Astrocyte (in vitro differentiated cells and primary cell): ENCODE measurements around the gene KIAA0825. TPM values are rescaled to one million over a fixed set of nuclear protein-coding genes. Genes with fewer than 3 reads are reported as not detected.

ENCODE experiments used
- DNase-seq: peaks from one replicate; pipeline ENCODE4 v3.0.0-alpha.2; 2010; ENCODE audit warnings: low read depth
- FAIRE-seq: peaks from 2 replicates; lab custom pipeline; 2011; peaks lifted over from hg19 to GRCh38; lab: Jason Lieb, UNC
- H2AFZ ChIP-seq: 2 replicates; pipeline ENCODE4 v1.6.0; 2012; ENCODE audit warnings: low read depth, low read length, inconsistent platforms
- H3K27ac ChIP-seq: 2 replicates; pipeline ENCODE4 v1.5.1; 2011; ENCODE audit warnings: low read depth, low read length, inconsistent platforms
- H3K27me3 ChIP-seq: 2 replicates; pipeline ENCODE4 v1.6.0; 2011; ENCODE audit warnings: low read length, inconsistent platforms; ENCODE audit not compliant: insufficient read depth
- H3K36me3 ChIP-seq: 2 replicates; pipeline ENCODE4 v1.5.1; 2011; ENCODE audit warnings: low read length, inconsistent platforms; ENCODE audit not compliant: insufficient read depth
- H3K4me1 ChIP-seq: 2 replicates; pipeline ENCODE4 v1.5.1; 2011; ENCODE audit warnings: low read length, inconsistent platforms; ENCODE audit not compliant: insufficient read depth
- H3K4me2 ChIP-seq: 2 replicates; pipeline ENCODE4 v1.6.0; 2012; ENCODE audit warnings: low read length, inconsistent platforms
- H3K4me3 ChIP-seq: 2 replicates; pipeline ENCODE4 v1.5.1; 2011; ENCODE audit warnings: low read depth, mild to moderate bottlenecking, low read length, inconsistent platforms; ENCODE audit not compliant: insufficient read depth
- H3K79me2 ChIP-seq: 2 replicates; pipeline ENCODE4 v1.6.0; 2012; ENCODE audit warnings: mild to moderate bottlenecking, low read length, inconsistent platforms; ENCODE audit not compliant: insufficient read depth
- H3K9ac ChIP-seq: 2 replicates; pipeline ENCODE4 v1.6.0; 2012; ENCODE audit warnings: mild to moderate bottlenecking, low read length, inconsistent platforms
- H3K9me3 ChIP-seq: 2 replicates; pipeline ENCODE4 v1.5.1; 2012; ENCODE audit warnings: low read depth, mild to moderate bottlenecking, low read length, inconsistent platforms; ENCODE audit not compliant: insufficient read depth
- H4K20me1 ChIP-seq: 2 replicates; pipeline ENCODE4 v1.6.0; 2012; ENCODE audit warnings: low read length, inconsistent platforms; ENCODE audit not compliant: insufficient read depth
- H3K27ac Mint-ChIP-seq: one replicate; pipeline ENCODE4 v1.8.0; 2021; ENCODE audit warnings: mild to moderate bottlenecking, mixed read lengths; ENCODE audit not compliant: unreplicated experiment
- H3K27me3 Mint-ChIP-seq: one replicate; pipeline ENCODE4 v1.8.0; 2021; ENCODE audit warnings: low read depth, mixed read lengths; ENCODE audit not compliant: unreplicated experiment
- H3K36me3 Mint-ChIP-seq: one replicate; pipeline ENCODE4 v1.8.0; 2021; ENCODE audit warnings: low read depth, mixed read lengths; ENCODE audit not compliant: unreplicated experiment
- H3K4me1 Mint-ChIP-seq: one replicate; pipeline ENCODE4 v1.8.0; 2021; ENCODE audit warnings: low read depth, mixed read lengths; ENCODE audit not compliant: unreplicated experiment
- H3K4me3 Mint-ChIP-seq: one replicate; pipeline ENCODE4 v1.8.0; 2021; ENCODE audit warnings: mild to moderate bottlenecking, moderate library complexity, mixed read lengths; ENCODE audit not compliant: unreplicated experiment
- H3K9me3 Mint-ChIP-seq: one replicate; pipeline ENCODE4 v1.8.0; 2021; ENCODE audit warnings: mild to moderate bottlenecking, mixed read lengths; ENCODE audit not compliant: unreplicated experiment
- EZH2 ChIP-seq: IDR thresholded peaks from 2 replicates; pipeline ENCODE4 v1.6.1; 2012; ENCODE audit warnings: mild to moderate bottlenecking, low read length, inconsistent platforms; ENCODE audit not compliant: insufficient read depth
- total RNA-seq: library from RNA; stranded (reverse); gene quantifications from 2 replicates; pipeline ENCODE4 v1.2.1, GENCODE V29; 2021
- TF ChIP-seq, protein P1 (sequence below): IDR thresholded peaks from 2 replicates; pipeline ENCODE4 v1.5.1; 2011; ENCODE audit warnings: low read depth, mild to moderate bottlenecking, inconsistent platforms, low read length, moderate library complexity; ENCODE audit not compliant: insufficient read depth

The KIAA0825 gene
- total RNA-seq, 1 donor from 2014 or later: 2.5 TPM

DNA sequence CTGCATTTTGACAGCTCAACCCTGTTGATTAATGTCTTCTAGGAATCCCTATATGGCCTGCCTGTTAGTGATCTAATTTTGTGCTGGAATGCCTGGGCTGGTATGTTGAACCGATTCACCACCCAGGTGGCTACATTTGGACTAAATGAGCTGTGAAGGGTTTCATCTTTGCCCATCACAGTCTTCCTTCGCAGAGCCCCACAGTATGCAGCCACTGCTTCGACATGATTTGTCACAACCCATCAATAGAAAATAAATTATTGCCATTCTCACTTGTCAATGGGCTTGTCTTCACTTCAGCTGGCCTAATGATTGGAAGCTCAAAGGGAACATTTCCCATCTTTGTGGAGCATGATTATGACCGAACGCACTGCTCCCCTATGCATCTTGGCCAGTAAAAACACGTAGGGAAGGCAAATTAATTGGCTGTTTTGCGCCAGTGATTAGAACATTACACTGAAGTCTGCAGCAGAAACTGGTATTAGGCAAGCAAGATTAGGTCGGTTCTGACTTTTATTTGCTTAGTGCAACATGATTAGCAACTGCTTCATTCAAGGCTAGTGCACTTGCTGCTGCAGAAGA is 408.5 kb downstream of the KIAA0825 start:
- Mint-ChIP-seq H3K9me3 (no peaks in the 10 kb centered on the region), H3K27ac (no peak overlapping the region), H3K4me1 (no peaks in the 10 kb centered on the region), H3K36me3 (no peaks in the 10 kb centered on the region), H3K27me3 (no peaks in the 10 kb centered on the region), H3K4me3 (no peak overlapping the region)
- Histone ChIP-seq H3K4me3 (no peak overlapping the region), H3K9me3 (no peaks in the 10 kb centered on the region), H3K36me3 (no peaks in the 10 kb centered on the region), H3K27me3 (no peaks in the 10 kb centered on the region), H2AFZ (no peak overlapping the region), H3K4me1 (no peaks in the 10 kb centered on the region), H3K9ac (no peak overlapping the region), H3K79me2 (no peaks in the 10 kb centered on the region), H3K4me2 (no peak overlapping the region), H3K27ac (no peak overlapping the region), H4K20me1 (no peaks in the 10 kb centered on the region)
- DNase-seq (no peak), FAIRE-seq (no peak)
- TF ChIP-seq EZH2: no peak
- TF ChIP-seq, protein P1, sequence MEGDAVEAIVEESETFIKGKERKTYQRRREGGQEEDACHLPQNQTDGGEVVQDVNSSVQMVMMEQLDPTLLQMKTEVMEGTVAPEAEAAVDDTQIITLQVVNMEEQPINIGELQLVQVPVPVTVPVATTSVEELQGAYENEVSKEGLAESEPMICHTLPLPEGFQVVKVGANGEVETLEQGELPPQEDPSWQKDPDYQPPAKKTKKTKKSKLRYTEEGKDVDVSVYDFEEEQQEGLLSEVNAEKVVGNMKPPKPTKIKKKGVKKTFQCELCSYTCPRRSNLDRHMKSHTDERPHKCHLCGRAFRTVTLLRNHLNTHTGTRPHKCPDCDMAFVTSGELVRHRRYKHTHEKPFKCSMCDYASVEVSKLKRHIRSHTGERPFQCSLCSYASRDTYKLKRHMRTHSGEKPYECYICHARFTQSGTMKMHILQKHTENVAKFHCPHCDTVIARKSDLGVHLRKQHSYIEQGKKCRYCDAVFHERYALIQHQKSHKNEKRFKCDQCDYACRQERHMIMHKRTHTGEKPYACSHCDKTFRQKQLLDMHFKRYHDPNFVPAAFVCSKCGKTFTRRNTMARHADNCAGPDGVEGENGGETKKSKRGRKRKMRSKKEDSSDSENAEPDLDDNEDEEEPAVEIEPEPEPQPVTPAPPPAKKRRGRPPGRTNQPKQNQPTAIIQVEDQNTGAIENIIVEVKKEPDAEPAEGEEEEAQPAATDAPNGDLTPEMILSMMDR: no peak

DNA sequence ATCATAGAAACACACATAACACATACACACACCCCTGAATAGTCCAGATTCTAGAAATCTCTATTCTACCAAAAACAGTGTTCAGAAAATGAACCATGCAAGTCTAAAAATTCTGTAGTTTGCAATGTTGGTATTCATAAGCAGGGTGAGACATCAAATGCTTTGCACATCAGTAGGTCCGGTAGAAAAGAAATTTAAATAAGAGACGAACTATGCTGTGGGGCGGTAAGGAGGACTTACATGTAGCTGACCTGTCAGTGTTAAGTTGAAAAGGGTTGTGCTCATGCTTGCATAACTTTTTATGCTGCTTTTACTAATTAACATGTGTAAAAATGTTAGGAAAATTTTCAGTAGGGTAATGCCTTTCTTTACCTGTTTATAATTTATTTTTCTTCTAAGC is 409.1 kb downstream of the KIAA0825 start:
- Histone ChIP-seq H3K79me2 (no peaks in the 10 kb centered on the region), H4K20me1 (no peaks in the 10 kb centered on the region), H3K27ac (no peak overlapping the region), H3K36me3 (no peaks in the 10 kb centered on the region), H3K9me3 (no peaks in the 10 kb centered on the region), H3K27me3 (no peaks in the 10 kb centered on the region), H3K4me3 (no peak overlapping the region), H3K9ac (no peak overlapping the region), H3K4me2 (no peak overlapping the region), H2AFZ (no peak overlapping the region), H3K4me1 (no peaks in the 10 kb centered on the region)
- FAIRE-seq: no peak
- Mint-ChIP-seq H3K9me3 (no peaks in the 10 kb centered on the region), H3K36me3 (no peaks in the 10 kb centered on the region), H3K4me1 (no peaks in the 10 kb centered on the region), H3K27me3 (no peaks in the 10 kb centered on the region), H3K4me3 (no peak overlapping the region), H3K27ac (no peak overlapping the region)
- DNase-seq: no peak
- TF ChIP-seq, protein P1: no peak
- no peak for TF ChIP-seq EZH2

DNA sequence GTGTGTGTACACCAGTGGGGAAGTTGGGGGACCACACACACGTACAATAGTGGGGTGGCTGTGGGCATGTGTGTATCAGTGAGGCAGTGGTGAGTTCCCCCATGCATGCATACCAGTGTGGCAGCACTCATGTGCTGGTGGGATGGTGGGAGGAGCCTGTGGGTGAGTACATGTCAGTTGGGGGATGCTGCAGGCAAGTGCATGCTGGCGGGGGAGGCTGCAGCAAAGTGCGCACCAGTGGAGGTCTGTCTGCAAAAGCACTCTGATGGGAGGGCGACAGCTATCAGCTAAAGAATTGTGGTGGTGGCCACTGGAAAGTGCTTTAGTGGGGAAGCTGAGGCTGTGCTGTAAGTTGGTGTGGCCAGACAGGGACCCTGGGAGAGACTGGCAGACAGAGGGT is 418.8 kb downstream of the KIAA0825 start:
- no peaks in the 10 kb centered on the region for H3K9me3 ChIP-seq
- H4K20me1 ChIP-seq: no peaks in the 10 kb centered on the region
- H2AFZ ChIP-seq: no peak overlapping the region
- no peaks in the 10 kb centered on the region for H3K27me3 ChIP-seq
- DNase-seq (no peak), FAIRE-seq (no peak)
- H3K36me3 ChIP-seq: no peaks in the 10 kb centered on the region
- no peaks in the 10 kb centered on the region for H3K79me2 ChIP-seq
- no peaks in the 10 kb centered on the region for H3K4me1 ChIP-seq
- H3K4me2 ChIP-seq: no peak overlapping the region
- Mint-ChIP-seq H3K9me3 (peaks cover 3% of the 10 kb centered on the region), H3K4me1 (peaks cover 2% of the 10 kb centered on the region), H3K27me3 (no peaks in the 10 kb centered on the region), H3K36me3 (no peaks in the 10 kb centered on the region), H3K27ac (no peak overlapping the region), H3K4me3 (no peak overlapping the region)
- H3K9ac ChIP-seq: no peak overlapping the region
- no peak for TF ChIP-seq EZH2
- TF ChIP-seq, protein P1: no peak
- no peak overlapping the region for H3K27ac ChIP-seq
- no peak overlapping the region for H3K4me3 ChIP-seq
